HUES48 (cell line): ENCODE results near the gene PIM1.
A peak's percentile ranks its signal among the peaks of the same experiment; 100 is the strongest.

ENCODE experiments used
- H3K27ac ChIP-seq: one replicate; pipeline ENCODE4 v1.7.0; 2013; ENCODE audit warnings: low read depth, low read length, inconsistent platforms
- H3K27me3 ChIP-seq: 2 replicates; pipeline ENCODE4 v1.6.1; 2013; ENCODE audit warnings: mild to moderate bottlenecking, low read length; ENCODE audit not compliant: control insufficient read depth, insufficient read depth
- H3K36me3 ChIP-seq: 2 replicates; pipeline ENCODE4 v1.6.1; 2013; ENCODE audit warnings: low read length; ENCODE audit not compliant: control insufficient read depth, insufficient read depth
- H3K4me1 ChIP-seq: 2 replicates; pipeline ENCODE4 v1.6.1; 2013; ENCODE audit warnings: mild to moderate bottlenecking, low read length; ENCODE audit not compliant: control insufficient read depth, insufficient read depth
- H3K4me3 ChIP-seq: 2 replicates; pipeline ENCODE4 v1.5.1; 2013; ENCODE audit warnings: mild to moderate bottlenecking, low read depth, low read length
- H3K9ac ChIP-seq: 2 replicates; pipeline ENCODE4 v1.6.1; 2013; ENCODE audit warnings: mild to moderate bottlenecking, low read depth, low read length, moderate library complexity
- H3K9me3 ChIP-seq: 2 replicates; pipeline ENCODE4 v1.6.1; 2013; ENCODE audit warnings: low read length; ENCODE audit not compliant: control insufficient read depth, insufficient read depth

The PIM1 gene

DNA sequence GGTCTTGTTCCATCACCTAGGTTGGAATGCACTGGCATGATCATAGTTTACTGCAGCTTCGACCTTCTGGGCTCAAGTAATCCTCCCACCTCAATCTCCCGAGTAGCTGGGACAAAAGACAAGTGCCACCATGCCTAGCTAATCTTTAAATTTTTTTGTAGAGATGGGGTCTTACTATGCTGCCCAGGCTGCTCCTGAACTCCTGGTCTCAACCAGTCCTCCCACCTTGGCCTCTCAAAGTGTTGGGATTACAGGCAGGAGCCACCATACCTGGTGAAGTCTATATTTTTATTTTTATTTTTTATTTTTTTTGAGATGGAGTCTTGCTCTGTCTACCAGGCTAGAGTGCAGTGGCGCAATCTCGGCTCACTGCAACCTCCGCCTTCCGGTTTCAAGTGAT, 11.4 kb upstream of the PIM1 start:
- H3K9me3 ChIP-seq, result no peaks in the 10 kb centered on the region
- H3K4me1 ChIP-seq, result 0 out of 2 replicates have a peak, but pooled peaks cover 6% of the 10 kb centered on the region
- H3K4me3 ChIP-seq, result no peak overlapping the region
- H3K36me3 ChIP-seq, result no peaks in the 10 kb centered on the region
- no peaks in the 10 kb centered on the region for H3K27me3 ChIP-seq
- no peak overlapping the region for H3K9ac ChIP-seq
- H3K27ac ChIP-seq, result no peak overlapping the region

DNA sequence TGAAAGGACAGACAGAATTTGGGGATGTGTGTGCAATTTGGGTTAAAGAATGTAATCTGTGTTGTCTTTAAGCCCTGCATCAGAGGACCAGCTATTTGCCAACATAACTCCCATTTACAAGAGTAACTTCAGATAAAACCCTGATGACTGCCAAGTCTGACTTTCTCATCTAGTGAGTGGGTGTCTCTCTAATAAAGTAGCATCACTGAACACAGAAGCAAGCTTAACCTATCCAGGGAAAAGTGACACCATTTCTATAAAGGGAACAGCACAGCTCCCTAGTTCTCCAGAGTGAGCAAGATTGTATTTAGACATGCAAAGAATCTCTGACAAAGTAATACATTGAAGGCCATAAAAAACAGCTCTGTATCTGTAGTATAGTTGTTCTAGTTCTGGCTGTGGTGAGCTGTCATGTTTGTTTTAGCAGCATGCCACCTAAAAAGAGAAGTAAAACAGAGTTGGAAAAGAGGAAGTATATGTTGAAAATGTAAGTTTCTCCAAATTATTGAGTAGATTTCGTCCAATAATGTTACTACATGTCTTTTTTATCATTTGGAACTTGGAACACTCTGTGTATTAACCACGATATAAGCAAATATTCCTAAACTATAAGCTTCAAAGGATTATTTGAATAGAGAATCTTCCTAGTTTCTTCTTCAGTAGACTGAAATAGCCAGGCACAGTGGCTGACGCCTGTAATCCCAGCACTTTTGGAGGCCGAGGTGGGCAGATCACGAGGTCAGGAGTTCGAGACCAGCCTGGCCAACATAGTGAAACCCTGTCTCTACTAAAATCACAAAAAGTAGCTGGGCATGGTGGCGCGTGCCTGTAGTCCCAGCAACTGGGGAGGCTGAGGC, 8.8 kb upstream of the PIM1 start:
- Histone ChIP-seq H3K36me3 (no peaks in the 10 kb centered on the region), H3K4me1 (no peaks in the 10 kb centered on the region), H3K4me3 (no peak overlapping the region), H3K27me3 (no peaks in the 10 kb centered on the region), H3K27ac (no peak overlapping the region), H3K9me3 (no peaks in the 10 kb centered on the region), H3K9ac (no peak overlapping the region)

DNA sequence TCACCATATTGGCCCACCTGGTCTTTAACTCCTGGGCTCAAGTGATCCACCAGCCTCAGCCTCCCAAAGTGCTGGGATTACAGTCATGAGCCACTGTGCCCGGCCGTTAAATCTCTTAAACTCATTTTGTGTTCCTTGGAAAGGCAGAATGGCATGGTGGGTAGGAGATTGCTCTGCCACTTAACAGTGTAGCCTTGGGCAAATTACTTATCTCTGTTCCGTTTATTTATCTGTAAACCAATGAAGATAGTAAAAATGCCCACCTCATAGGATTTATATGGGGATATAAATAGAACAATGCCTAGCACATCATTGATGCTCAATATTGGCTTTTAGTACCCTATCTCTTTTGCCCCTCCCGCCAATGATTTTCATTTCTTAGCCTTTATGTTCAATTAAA, 7.2 kb upstream of the PIM1 start:
- H3K4me3 ChIP-seq, result no peak overlapping the region
- H3K27ac ChIP-seq, result no peak overlapping the region
- H3K9me3 ChIP-seq, result no peaks in the 10 kb centered on the region
- H3K36me3 ChIP-seq, result no peaks in the 10 kb centered on the region
- H3K27me3 ChIP-seq, result no peaks in the 10 kb centered on the region
- no peaks in the 10 kb centered on the region for H3K4me1 ChIP-seq
- no peak overlapping the region for H3K9ac ChIP-seq

DNA sequence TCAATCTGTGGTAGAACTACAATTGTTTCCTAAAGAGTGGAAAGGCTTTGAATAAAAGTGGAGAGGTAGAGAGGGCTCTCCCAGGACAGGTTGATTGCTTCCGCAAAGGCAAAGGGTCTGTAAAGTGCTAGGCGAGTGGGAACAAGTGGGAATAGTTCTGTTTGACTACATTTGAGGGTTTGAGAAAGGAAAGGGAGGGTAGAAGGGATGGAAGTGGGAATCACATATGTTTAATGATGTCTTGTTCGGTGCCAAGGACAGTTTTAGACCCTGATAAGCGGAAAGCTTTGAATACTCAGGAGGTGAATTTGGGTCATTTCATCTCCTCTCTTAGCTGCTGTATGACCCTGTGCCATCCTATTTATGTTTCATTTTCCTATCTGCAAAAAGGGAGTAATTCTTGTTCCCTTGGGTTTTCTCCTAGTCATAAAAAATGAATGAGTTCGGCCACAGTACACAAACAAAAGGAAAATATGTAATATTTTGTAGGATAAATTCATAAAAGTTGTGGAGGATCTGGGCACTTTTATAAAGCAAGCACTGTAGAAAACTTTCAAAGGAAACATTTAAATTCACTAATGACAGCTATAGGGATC, 1.7 kb upstream of the PIM1 start:
- Histone ChIP-seq H3K4me3 (peak overlapping the region; percentile 80), H3K4me1 (peaks cover 17% of the 10 kb centered on the region), H3K27ac (peak overlapping the region; percentile 99), H3K9me3 (no peaks in the 10 kb centered on the region), H3K27me3 (0 out of 2 replicates have a peak, but pooled peaks cover 3% of the 10 kb centered on the region), H3K9ac (peak overlapping the region; percentile 76), H3K36me3 (peaks cover 17% of the 10 kb centered on the region)

DNA sequence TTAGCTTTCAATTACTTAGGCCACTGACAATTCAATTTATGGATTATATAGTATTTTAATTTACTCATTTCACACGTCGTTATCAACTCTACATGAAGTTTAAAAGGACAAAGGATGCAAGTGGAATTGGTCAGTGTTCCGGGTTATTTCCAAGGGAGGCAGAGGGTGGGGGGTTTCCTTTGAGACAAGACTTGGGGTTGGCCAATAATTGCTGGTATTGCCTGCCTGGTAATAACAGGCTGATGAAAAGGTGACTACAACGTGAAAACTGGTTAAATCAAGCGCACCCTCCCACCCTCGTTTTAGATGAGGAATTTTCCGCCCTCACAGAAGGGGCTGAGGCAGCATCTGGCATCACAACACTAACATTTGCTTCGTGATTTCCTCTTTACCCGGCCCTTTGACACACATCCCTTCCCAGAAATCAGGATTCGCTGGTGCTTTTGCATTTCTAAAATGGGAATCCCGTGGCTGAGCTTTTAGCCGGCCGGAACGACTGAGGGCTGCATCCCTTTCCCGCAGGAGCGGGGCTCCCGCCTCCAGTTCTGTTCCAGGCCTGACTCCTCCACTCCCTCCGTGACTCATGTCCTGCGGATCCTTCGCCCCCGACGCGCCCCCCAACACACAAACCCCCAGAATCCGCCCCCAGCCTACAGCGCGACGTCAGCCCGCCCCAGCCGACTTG, 999 bp upstream of the PIM1 start:
- Histone ChIP-seq H3K36me3 (peaks cover 24% of the 10 kb centered on the region), H3K9me3 (no peaks in the 10 kb centered on the region), H3K4me3 (peak overlapping the region; percentile 80), H3K27me3 (0 out of 2 replicates have a peak, but pooled peaks cover 3% of the 10 kb centered on the region), H3K27ac (peak overlapping the region; percentile 99), H3K9ac (peak overlapping the region; percentile 76), H3K4me1 (peaks cover 24% of the 10 kb centered on the region)

DNA sequence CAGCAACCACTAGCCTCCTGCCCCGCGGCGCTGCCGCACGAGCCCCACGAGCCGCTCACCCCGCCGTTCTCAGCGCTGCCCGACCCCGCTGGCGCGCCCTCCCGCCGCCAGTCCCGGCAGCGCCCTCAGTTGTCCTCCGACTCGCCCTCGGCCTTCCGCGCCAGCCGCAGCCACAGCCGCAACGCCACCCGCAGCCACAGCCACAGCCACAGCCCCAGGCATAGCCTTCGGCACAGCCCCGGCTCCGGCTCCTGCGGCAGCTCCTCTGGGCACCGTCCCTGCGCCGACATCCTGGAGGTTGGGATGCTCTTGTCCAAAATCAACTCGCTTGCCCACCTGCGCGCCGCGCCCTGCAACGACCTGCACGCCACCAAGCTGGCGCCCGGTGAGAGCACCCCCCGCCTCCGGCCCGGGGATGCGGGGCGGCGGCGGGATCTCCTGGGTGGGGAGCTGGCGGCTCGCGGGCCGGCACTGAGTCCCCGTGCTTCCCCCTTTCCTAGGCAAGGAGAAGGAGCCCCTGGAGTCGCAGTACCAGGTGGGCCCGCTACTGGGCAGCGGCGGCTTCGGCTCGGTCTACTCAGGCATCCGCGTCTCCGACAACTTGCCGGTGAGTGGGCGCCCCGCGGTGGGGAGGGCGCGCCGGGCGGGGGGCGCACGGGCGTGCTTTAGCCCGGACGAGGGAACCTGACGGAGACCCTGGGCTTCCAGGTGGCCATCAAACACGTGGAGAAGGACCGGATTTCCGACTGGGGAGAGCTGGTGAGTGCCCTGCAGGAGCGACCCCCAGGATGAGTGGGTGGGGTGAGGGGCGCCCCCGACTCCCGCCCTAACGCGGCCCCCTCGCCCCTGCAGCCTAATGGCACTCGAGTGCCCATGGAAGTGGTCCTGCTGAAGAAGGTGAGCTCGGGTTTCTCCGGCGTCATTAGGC, 585 bp downstream of the PIM1 start:
- Histone ChIP-seq H3K9me3 (no peaks in the 10 kb centered on the region), H3K9ac (peak overlapping the region; percentile 82), H3K4me1 (peaks cover 24% of the 10 kb centered on the region), H3K27me3 (0 out of 2 replicates have a peak, but pooled peaks cover 3% of the 10 kb centered on the region), H3K36me3 (peaks cover 40% of the 10 kb centered on the region), H3K27ac (peak overlapping the region; percentile 87), H3K4me3 (peak overlapping the region; percentile 93)

DNA sequence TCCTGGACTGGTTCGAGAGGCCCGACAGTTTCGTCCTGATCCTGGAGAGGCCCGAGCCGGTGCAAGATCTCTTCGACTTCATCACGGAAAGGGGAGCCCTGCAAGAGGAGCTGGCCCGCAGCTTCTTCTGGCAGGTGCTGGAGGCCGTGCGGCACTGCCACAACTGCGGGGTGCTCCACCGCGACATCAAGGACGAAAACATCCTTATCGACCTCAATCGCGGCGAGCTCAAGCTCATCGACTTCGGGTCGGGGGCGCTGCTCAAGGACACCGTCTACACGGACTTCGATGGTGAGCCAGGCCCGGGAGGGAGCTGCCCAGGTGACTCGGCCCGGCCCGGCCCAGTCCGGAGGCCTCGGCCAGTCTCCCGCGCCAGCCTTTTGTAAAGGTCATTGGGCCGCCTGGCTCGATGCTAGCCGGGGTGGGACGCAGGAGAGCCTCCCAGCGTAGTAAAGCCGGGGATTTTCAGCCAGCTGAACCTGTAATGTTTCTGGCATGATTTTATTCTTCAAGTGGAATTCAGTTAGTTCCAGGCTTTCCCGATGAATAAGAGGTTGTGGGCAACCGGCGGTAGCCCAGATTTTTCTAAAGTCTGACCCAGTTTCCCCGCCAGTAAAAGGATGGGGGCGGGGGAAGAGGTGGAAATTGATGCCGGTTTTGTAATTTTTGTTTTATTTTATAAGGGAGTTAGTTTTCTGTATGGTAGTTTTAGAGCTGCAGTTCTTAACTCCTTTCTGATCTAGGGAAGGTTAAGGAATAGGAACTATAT, 1.4 kb downstream of the PIM1 start:
- Histone ChIP-seq H3K27me3 (0 out of 2 replicates have a peak, but pooled peaks cover 3% of the 10 kb centered on the region), H3K9me3 (no peaks in the 10 kb centered on the region), H3K36me3 (peaks cover 46% of the 10 kb centered on the region), H3K4me3 (peak overlapping the region; percentile 93), H3K9ac (peak overlapping the region; percentile 82), H3K4me1 (peaks cover 24% of the 10 kb centered on the region), H3K27ac (peak overlapping the region; percentile 87)

DNA sequence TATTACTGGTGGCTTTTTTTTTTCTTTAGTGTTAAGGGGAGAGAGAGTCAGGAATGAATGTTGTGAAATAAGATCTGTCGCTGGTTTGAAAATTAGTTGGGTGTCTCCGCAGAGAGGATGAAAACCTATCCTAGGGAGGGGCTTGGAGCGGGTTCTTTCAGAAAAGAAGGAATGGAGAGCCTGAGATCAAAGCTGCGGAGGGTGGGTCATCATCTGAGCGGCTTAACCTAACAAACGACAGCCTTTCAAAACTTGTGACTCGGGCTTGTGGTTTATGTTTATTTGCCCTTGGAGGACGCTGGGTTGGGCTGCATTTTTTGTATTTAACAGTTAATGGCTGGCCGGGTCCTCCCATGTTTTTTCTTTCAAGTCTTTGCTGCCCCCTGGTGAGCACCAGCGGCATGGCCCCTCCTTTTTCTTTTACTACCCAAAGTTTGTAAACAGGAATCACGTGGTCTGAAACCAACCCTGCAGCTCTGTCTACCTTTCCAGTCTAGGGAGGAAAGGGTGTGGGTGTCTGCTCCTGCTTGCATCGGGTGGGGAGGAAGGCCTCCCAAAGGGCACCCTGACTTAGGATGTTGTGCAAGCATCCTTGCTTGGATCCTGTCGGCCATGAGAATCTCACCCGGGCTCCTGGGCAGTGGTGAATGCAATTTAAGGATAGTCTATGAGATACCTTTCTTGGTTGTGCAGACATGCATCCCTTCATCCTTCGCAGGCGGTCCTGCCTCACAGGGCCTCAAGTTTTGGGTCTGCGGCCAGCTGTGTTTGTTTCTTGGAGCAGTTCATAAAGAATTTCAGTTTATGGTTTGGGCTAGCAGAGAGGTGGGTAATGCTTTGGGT, 2.2 kb downstream of the PIM1 start:
- peak overlapping the region; percentile 93 for H3K4me3 ChIP-seq
- no peaks in the 10 kb centered on the region for H3K9me3 ChIP-seq
- peaks cover 24% of the 10 kb centered on the region for H3K4me1 ChIP-seq
- 0 out of 2 replicates have a peak, but pooled peaks cover 3% of the 10 kb centered on the region for H3K27me3 ChIP-seq
- H3K36me3 ChIP-seq, result peaks cover 46% of the 10 kb centered on the region
- H3K27ac ChIP-seq, result peak overlapping the region; percentile 87
- peak overlapping the region; percentile 82 for H3K9ac ChIP-seq

DNA sequence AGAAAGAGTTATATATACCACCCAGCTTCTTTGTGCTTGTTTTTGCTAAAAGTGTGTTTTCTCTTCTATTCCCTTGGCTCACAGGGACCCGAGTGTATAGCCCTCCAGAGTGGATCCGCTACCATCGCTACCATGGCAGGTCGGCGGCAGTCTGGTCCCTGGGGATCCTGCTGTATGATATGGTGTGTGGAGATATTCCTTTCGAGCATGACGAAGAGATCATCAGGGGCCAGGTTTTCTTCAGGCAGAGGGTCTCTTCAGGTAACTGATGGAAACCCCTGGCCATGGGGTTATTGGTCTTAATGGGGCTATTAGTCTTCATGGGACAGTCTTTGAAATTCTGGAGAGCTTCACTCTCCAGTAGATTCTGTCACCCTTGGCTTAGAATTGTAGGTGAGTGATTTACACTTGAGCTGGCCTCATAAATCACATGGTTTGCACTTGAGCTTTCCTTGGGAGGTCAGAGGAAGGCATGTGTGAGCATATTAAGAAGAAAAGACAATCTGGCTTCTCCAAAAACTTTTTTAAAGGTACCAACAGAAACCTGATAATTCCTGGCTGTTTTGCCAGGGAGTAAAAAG, 3.0 kb downstream of the PIM1 start:
- no peak overlapping the region for H3K27ac ChIP-seq
- H3K4me3 ChIP-seq, result no peak overlapping the region
- 0 out of 2 replicates have a peak, but pooled peaks cover 3% of the 10 kb centered on the region for H3K27me3 ChIP-seq
- H3K36me3 ChIP-seq, result peaks cover 46% of the 10 kb centered on the region
- no peak overlapping the region for H3K9ac ChIP-seq
- no peaks in the 10 kb centered on the region for H3K9me3 ChIP-seq
- H3K4me1 ChIP-seq, result peaks cover 22% of the 10 kb centered on the region
